ENCODE measurements around the gene CD84.

- no peak for TF ChIP-seq CTCF (conservative IDR thresholded peaks at IDR 0.05; ENCODE audit: low read depth, low read length)
- TF ChIP-seq EZH2 (IDR thresholded peaks at IDR 0.05; ENCODE audit: low read length, unreplicated experiment), result no peak
- TF ChIP-seq EZH2phosphoT487 (IDR thresholded peaks at IDR 0.05; ENCODE audit: borderline replicate concordance, low read length), result no peak
Measured at GRCh38 chr1:160553778-160554177, 25.5 kb downstream of the CD84 start.

Measured in PC-3 (cell line).